ENCODE results near the gene DCC. TPM values are rescaled to one million over a fixed set of nuclear protein-coding genes. Genes with fewer than 3 reads are reported as not detected.

The DCC gene
- total RNA-seq, 1 experiment from 2014 or later = not detected

DNA sequence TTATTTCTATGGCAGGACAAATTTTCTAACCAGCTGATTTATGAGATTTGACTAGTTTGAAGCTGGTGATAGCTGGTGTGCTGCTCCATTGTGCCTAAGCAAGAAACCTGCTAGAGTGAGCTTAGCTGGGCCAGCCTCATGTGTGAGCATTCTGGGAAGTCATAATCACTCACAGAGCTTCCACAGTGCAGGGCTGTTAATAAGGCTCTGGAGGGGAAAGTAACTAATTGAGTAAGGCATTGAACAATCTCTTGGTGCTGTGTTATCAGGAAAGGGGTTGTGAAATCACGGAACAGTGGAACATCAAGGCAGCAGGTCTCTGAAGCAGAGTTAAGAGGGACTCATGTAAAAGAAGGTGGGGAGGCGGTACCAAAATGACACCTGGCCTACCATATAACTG lies 1111.9 kb downstream of the DCC start:
- Histone ChIP-seq H3K4me1 (ENCODE audit: insufficient read depth, low read length) (no peaks in the 10 kb centered on the region), H2AFZ (ENCODE audit: low read length) (no peak overlapping the region), H3K27ac (ENCODE audit: low read length) (no peak overlapping the region), H3K9me2 (replicated peaks; ENCODE audit: low read length) (no peaks in the 10 kb centered on the region), H3K9ac (ENCODE audit: low read length) (no peak overlapping the region), H3K79me2 (ENCODE audit: low read length) (no peaks in the 10 kb centered on the region), H3K9me3 (ENCODE audit: low read length) (no peaks in the 10 kb centered on the region), H3K4me2 (ENCODE audit: low read length) (no peak overlapping the region), H3K36me3 (ENCODE audit: low read depth, low read length) (no peaks in the 10 kb centered on the region), H4K20me1 (ENCODE audit: low read length) (no peaks in the 10 kb centered on the region), H3K27me3 (ENCODE audit: low read length) (no peaks in the 10 kb centered on the region), H3F3A (ENCODE audit: low read length, unreplicated experiment) (no peaks in the 10 kb centered on the region), H3K4me3 (ENCODE audit: low read length) (no peak overlapping the region)
- ATAC-seq = no peak
- no peak for DNase-seq
- TF ChIP-seq, protein P1, sequence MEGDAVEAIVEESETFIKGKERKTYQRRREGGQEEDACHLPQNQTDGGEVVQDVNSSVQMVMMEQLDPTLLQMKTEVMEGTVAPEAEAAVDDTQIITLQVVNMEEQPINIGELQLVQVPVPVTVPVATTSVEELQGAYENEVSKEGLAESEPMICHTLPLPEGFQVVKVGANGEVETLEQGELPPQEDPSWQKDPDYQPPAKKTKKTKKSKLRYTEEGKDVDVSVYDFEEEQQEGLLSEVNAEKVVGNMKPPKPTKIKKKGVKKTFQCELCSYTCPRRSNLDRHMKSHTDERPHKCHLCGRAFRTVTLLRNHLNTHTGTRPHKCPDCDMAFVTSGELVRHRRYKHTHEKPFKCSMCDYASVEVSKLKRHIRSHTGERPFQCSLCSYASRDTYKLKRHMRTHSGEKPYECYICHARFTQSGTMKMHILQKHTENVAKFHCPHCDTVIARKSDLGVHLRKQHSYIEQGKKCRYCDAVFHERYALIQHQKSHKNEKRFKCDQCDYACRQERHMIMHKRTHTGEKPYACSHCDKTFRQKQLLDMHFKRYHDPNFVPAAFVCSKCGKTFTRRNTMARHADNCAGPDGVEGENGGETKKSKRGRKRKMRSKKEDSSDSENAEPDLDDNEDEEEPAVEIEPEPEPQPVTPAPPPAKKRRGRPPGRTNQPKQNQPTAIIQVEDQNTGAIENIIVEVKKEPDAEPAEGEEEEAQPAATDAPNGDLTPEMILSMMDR (conservative IDR thresholded peaks at IDR 0.05; ENCODE audit: low read depth, low read length) = no peak
- TF ChIP-seq EZH2 (IDR thresholded peaks at IDR 0.05; ENCODE audit: low read length, unreplicated experiment) = no peak
- no peak for TF ChIP-seq EZH2phosphoT487 (IDR thresholded peaks at IDR 0.05; ENCODE audit: borderline replicate concordance, low read length)
- BruUV-seq (replicated peaks) = no TSS peak
- intact Hi-C loops (cut with micrococcal nuclease) = no loop called here
- POLR2A ChIA-PET (ENCODE audit: unreplicated experiment) = no interaction called here
- CTCF ChIA-PET = no interaction called here

DNA sequence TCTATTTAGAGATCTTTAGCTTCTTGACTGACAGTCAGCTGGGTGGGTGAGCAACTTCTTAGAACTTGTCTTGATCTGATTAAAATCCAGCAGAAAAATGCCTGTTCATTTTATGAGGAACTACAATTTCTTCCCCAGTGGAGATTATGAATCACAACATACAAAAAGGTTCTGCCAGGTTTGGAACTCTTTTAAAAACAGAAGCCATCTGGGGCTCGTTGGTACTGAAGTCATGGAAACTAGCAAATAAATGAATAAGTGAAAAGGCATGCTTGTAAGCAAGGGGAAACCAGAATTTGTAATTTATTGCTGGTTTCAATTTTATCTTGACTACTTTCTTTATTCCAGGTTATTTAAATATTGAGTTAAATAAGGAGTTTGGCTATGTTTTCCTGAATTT lies 1117.1 kb downstream of the DCC start:
- no peak for ATAC-seq
- Histone ChIP-seq H2AFZ (ENCODE audit: low read length) (no peak overlapping the region), H3K9me3 (ENCODE audit: low read length) (no peaks in the 10 kb centered on the region), H3K27me3 (ENCODE audit: low read length) (no peaks in the 10 kb centered on the region), H3K79me2 (ENCODE audit: low read length) (no peaks in the 10 kb centered on the region), H3K4me1 (ENCODE audit: insufficient read depth, low read length) (no peaks in the 10 kb centered on the region), H3K9ac (ENCODE audit: low read length) (no peak overlapping the region), H3K4me3 (ENCODE audit: low read length) (no peak overlapping the region), H4K20me1 (ENCODE audit: low read length) (no peaks in the 10 kb centered on the region), H3K9me2 (replicated peaks; ENCODE audit: low read length) (no peaks in the 10 kb centered on the region), H3F3A (ENCODE audit: low read length, unreplicated experiment) (no peaks in the 10 kb centered on the region), H3K27ac (ENCODE audit: low read length) (no peak overlapping the region), H3K4me2 (ENCODE audit: low read length) (no peak overlapping the region), H3K36me3 (ENCODE audit: low read depth, low read length) (no peaks in the 10 kb centered on the region)
- no TSS peak for BruUV-seq (replicated peaks)
- DNase-seq = no peak
- POLR2A ChIA-PET (ENCODE audit: unreplicated experiment) = no interaction called here
- TF ChIP-seq EZH2 (IDR thresholded peaks at IDR 0.05; ENCODE audit: low read length, unreplicated experiment) (no peak), EZH2phosphoT487 (IDR thresholded peaks at IDR 0.05; ENCODE audit: borderline replicate concordance, low read length) (no peak)
- TF ChIP-seq, protein P1 (conservative IDR thresholded peaks at IDR 0.05; ENCODE audit: low read depth, low read length) = no peak
- intact Hi-C loops (cut with micrococcal nuclease) = no loop called here
- CTCF ChIA-PET = no interaction called here

DNA sequence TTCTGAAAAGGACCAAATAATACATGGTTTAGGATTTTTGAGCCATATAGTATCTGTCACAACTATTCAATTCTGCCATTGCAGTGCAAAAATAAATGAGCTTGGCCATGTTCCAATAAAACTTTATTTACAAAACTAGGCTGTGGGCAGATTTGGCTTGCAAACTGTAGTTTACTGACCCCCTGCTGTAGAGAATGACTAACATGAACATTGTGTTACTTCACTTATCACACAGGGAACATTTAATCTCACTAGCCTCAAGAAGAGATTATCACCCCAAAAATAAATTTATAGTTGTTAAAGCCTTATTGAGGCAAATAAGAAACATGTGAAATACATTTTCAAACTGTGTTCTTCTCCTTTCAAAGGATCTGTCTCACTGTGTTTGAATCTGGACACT lies 1118.3 kb downstream of the DCC start:
- no peaks in the 10 kb centered on the region for H3K4me1 ChIP-seq (ENCODE audit: insufficient read depth, low read length)
- CTCF ChIA-PET = no interaction called here
- POLR2A ChIA-PET (ENCODE audit: unreplicated experiment) = no interaction called here

More for the DNA sequence above, 1118.3 kb downstream of the DCC start:
- H3K79me2 ChIP-seq (ENCODE audit: low read length) = no peaks in the 10 kb centered on the region
- TF ChIP-seq EZH2 (IDR thresholded peaks at IDR 0.05; ENCODE audit: low read length, unreplicated experiment) = no peak
- TF ChIP-seq, protein P1 (conservative IDR thresholded peaks at IDR 0.05; ENCODE audit: low read depth, low read length) = no peak
- TF ChIP-seq EZH2phosphoT487 (IDR thresholded peaks at IDR 0.05; ENCODE audit: borderline replicate concordance, low read length) = no peak
- no peaks in the 10 kb centered on the region for H3K36me3 ChIP-seq (ENCODE audit: low read depth, low read length)
- ATAC-seq (no peak), DNase-seq (no peak)
- no peak overlapping the region for H3K4me3 ChIP-seq (ENCODE audit: low read length)
- intact Hi-C loops (cut with micrococcal nuclease) = no loop called here
- no peaks in the 10 kb centered on the region for H3K9me3 ChIP-seq (ENCODE audit: low read length)
- H3K9me2 ChIP-seq (replicated peaks; ENCODE audit: low read length) = no peaks in the 10 kb centered on the region
- H3K4me2 ChIP-seq (ENCODE audit: low read length) = no peak overlapping the region
- H3K27me3 ChIP-seq (ENCODE audit: low read length) = no peaks in the 10 kb centered on the region
- no peak overlapping the region for H2AFZ ChIP-seq (ENCODE audit: low read length)
- H3K27ac ChIP-seq (ENCODE audit: low read length) = no peak overlapping the region
- H3K9ac ChIP-seq (ENCODE audit: low read length) = no peak overlapping the region
- H4K20me1 ChIP-seq (ENCODE audit: low read length) = no peaks in the 10 kb centered on the region
- no peaks in the 10 kb centered on the region for H3F3A ChIP-seq (ENCODE audit: low read length, unreplicated experiment)
- BruUV-seq (replicated peaks) = no TSS peak

All from PC-3 (cell line).